Measurements from ENCODE around the gene NGEF. TPM values are rescaled to one million over a fixed set of nuclear protein-coding genes. Genes with fewer than 3 reads are reported as not detected.

Gene NGEF
- total RNA-seq, 1 experiment from 2014 or later = 5.4 TPM

- no peaks in the 10 kb centered on the region for H3K4me1 Mint-ChIP-seq
- ATAC-seq (no peak), DNase-seq (ENCODE audit: low spot score) (no peak)
- no peak overlapping the region for H3K4me3 Mint-ChIP-seq
- H3K27ac Mint-ChIP-seq = no peak overlapping the region
- no peaks in the 10 kb centered on the region for H3K9me3 Mint-ChIP-seq
- H3K36me3 Mint-ChIP-seq = no peaks in the 10 kb centered on the region
- TF ChIP-seq ZNF232 (CRISPR knock-in tag; IDR thresholded peaks at IDR 0.05) (no peak), GRHL2 (CRISPR knock-in tag; IDR thresholded peaks at IDR 0.05; ENCODE audit: insufficient replicate concordance, severe bottlenecking) (no peak), PRRX2 (CRISPR knock-in tag; IDR thresholded peaks at IDR 0.05) (no peak), GTF2I (CRISPR knock-in tag; conservative IDR thresholded peaks at IDR 0.05) (no peak), OVOL2 (CRISPR knock-in tag; IDR thresholded peaks at IDR 0.05; ENCODE audit: borderline replicate concordance) (no peak)
- no peaks in the 10 kb centered on the region for H3K27me3 Mint-ChIP-seq (ENCODE audit: low read depth)
- ChIA-PET CTCF (interaction anchor here (0.7 to 1.0 kb wide), 5 partner anchors 8 to 319 kb away, joined by 3 to 18 read pairs (median 5); no protein-coding TSS in a partner anchor), POLR2A (no interaction called here)
Observed at GRCh38 chr2:233039212-233039845, 26.3 kb upstream of the NGEF start.

GRCh38 chr2:233037078-233037477, 24.0 kb upstream of the NGEF start:
- Mint-ChIP-seq H3K4me1 (0 out of 2 replicates have a peak, but pooled peaks cover 5% of the 10 kb centered on the region), H3K9me3 (no peaks in the 10 kb centered on the region), H3K27me3 (ENCODE audit: low read depth) (no peaks in the 10 kb centered on the region), H3K27ac (no peak overlapping the region), H3K4me3 (no peak overlapping the region), H3K36me3 (no peaks in the 10 kb centered on the region)
- DNase-seq (ENCODE audit: low spot score) = no peak
- TF ChIP-seq GABPB1 (CRISPR knock-in tag; IDR thresholded peaks at IDR 0.05) = no peak
- no peak for TF ChIP-seq RELA (CRISPR knock-in tag; IDR thresholded peaks at IDR 0.05; ENCODE audit: borderline replicate concordance)
- no peak for TF ChIP-seq TP53 (CRISPR knock-in tag; IDR thresholded peaks at IDR 0.05)
- no peak for TF ChIP-seq FOXP4 (CRISPR knock-in tag; IDR thresholded peaks at IDR 0.05)
- TF ChIP-seq EMX1 (CRISPR knock-in tag; IDR thresholded peaks at IDR 0.05) = no peak
- TF ChIP-seq MAX (CRISPR knock-in tag; IDR thresholded peaks at IDR 0.05) = no peak
- TF ChIP-seq ZSCAN18 (CRISPR knock-in tag; IDR thresholded peaks at IDR 0.05) = no peak
- TF ChIP-seq TEAD4 (CRISPR knock-in tag; IDR thresholded peaks at IDR 0.05) = no peak
- TF ChIP-seq ATF1 (CRISPR knock-in tag; IDR thresholded peaks at IDR 0.05) = no peak
- no peak for TF ChIP-seq E2F4 (CRISPR knock-in tag; IDR thresholded peaks at IDR 0.05; ENCODE audit: borderline replicate concordance, low read depth)
- no peak for TF ChIP-seq ATF3 (CRISPR knock-in tag; conservative IDR thresholded peaks at IDR 0.05)
- TF ChIP-seq AR (CRISPR knock-in tag; IDR thresholded peaks at IDR 0.05) = no peak
- no peak for TF ChIP-seq ZBTB43 (CRISPR knock-in tag; IDR thresholded peaks at IDR 0.05)
- no peak for TF ChIP-seq FOXJ3 (CRISPR knock-in tag; IDR thresholded peaks at IDR 0.05; ENCODE audit: borderline replicate concordance)
- no peak for TF ChIP-seq ERG (CRISPR knock-in tag; IDR thresholded peaks at IDR 0.05)
- TF ChIP-seq ZNF121 (CRISPR knock-in tag; IDR thresholded peaks at IDR 0.05) = no peak
- TF ChIP-seq FOXK1 (CRISPR knock-in tag; IDR thresholded peaks at IDR 0.05) = no peak
- ChIA-PET POLR2A (no interaction called here), CTCF (no interaction called here)
- no peak for ATAC-seq
